Fibroblast of lung (primary cell): ENCODE results near the gene SNRPN. TPM values are rescaled to one million over a fixed set of nuclear protein-coding genes. Genes with fewer than 3 reads are reported as not detected.
"Not testable (repeated sequence)": the region's sequence is repeated elsewhere in the genome, so short reads cannot be mapped to it uniquely, and the experiment has no call there.

Source experiments
- DNase-seq, 2 donors: peaks; one replicate each; pipeline versions ENCODE4 v3.0.0 to v3.0.0-alpha.2; 2010; ENCODE audit warnings: low read depth in 2 of 2
- H2AFZ ChIP-seq: 2 replicates; pipeline ENCODE4 v1.5.1; 2012; ENCODE audit warnings: low read length, control low read depth, inconsistent platforms
- H3K27ac ChIP-seq: 2 replicates; pipeline ENCODE4 v1.5.1; 2011; ENCODE audit warnings: low read length, control low read depth; ENCODE audit not compliant: insufficient read depth
- H3K27me3 ChIP-seq: 2 replicates; pipeline ENCODE4 v1.5.1; 2011; ENCODE audit warnings: mild to moderate bottlenecking, low read length; ENCODE audit not compliant: control insufficient read depth, insufficient read depth
- H3K36me3 ChIP-seq: 2 replicates; pipeline ENCODE4 v1.5.1; 2011; ENCODE audit warnings: low read length; ENCODE audit not compliant: control insufficient read depth, insufficient read depth
- H3K4me1 ChIP-seq: 2 replicates; pipeline ENCODE4 v1.5.1; 2011; ENCODE audit warnings: low read length; ENCODE audit not compliant: control insufficient read depth, insufficient read depth; ENCODE audit errors: extremely low read depth
- H3K4me2 ChIP-seq: 2 replicates; pipeline ENCODE4 v1.5.1; 2011; ENCODE audit warnings: low read length, control low read depth; ENCODE audit not compliant: insufficient read depth; ENCODE audit errors: extremely low read depth
- H3K4me3 ChIP-seq, 4 experiments: fragments of 200-600 bp in 1 of 4; sonication (generic) in 1 of 4; replicated peaks in 1 of 4; 2 replicates each; pipeline ENCODE4 v1.5.1; 2011 to 2016; ENCODE audit warnings: low read length in 4 of 4, low read depth in 3 of 4, mild to moderate bottlenecking in 3 of 4, control low read depth in 2 of 4, inconsistent platforms in 1 of 4, mixed read lengths in 1 of 4; ENCODE audit not compliant: insufficient read depth in 1 of 4; ENCODE audit errors: control extremely low read depth in 1 of 4
- H3K79me2 ChIP-seq: 2 replicates; pipeline ENCODE4 v1.5.1; 2012; ENCODE audit warnings: mild to moderate bottlenecking, low read length, inconsistent platforms; ENCODE audit not compliant: control insufficient read depth, insufficient read depth
- H3K9ac ChIP-seq: 2 replicates; pipeline ENCODE4 v1.5.1; 2011; ENCODE audit warnings: mild to moderate bottlenecking, low read length, control low read depth; ENCODE audit not compliant: insufficient read depth
- H3K9me3 ChIP-seq: 2 replicates; pipeline ENCODE4 v1.5.1; 2012; ENCODE audit warnings: low read depth, low read length; ENCODE audit not compliant: control insufficient read depth, insufficient read depth
- H4K20me1 ChIP-seq: 2 replicates; pipeline ENCODE4 v1.5.1; 2011; ENCODE audit warnings: low read length; ENCODE audit not compliant: control insufficient read depth, insufficient read depth; ENCODE audit errors: extremely low read depth
- CTCF ChIP-seq, 2 donors: IDR thresholded peaks in 1 of 2; conservative IDR thresholded peaks in 1 of 2; 1 replicate in 1 of 2; 2 replicates in 1 of 2; pipeline ENCODE4 v1.5.1; 2011 to 2012; ENCODE audit warnings: low read length in 2 of 2, control low read depth in 1 of 2, inconsistent platforms in 1 of 2, low read depth in 1 of 2, mild to moderate bottlenecking in 1 of 2
- EZH2 ChIP-seq: IDR thresholded peaks from 2 replicates; pipeline ENCODE4 v1.5.1; 2012; ENCODE audit warnings: low read length, control low read depth, mild to moderate bottlenecking; ENCODE audit errors: missing control alignments
- polyA plus RNA-seq, 2 donors: library from polyadenylated mRNA; depleted of rRNA in 1 of 2; stranded (reverse) in 1 of 2; unstranded in 1 of 2; fragments of >200 nt; gene quantifications; 2 replicates each; pipeline ENCODE4 v1.2.1, GENCODE V29; 2011 to 2012; ENCODE audit warnings: missing spikeins in 1 of 2
- total RNA-seq: library from RNA; depleted of rRNA; stranded (reverse); fragments of >200 nt; gene quantifications from 2 replicates; pipeline ENCODE4 v1.2.1, GENCODE V29; 2014

SNRPN gene
- total and polyA plus RNA-seq, 2 donors (not counting 1 experiment from before 2014, with no cell fraction given): 117 to 163 TPM

DNA sequence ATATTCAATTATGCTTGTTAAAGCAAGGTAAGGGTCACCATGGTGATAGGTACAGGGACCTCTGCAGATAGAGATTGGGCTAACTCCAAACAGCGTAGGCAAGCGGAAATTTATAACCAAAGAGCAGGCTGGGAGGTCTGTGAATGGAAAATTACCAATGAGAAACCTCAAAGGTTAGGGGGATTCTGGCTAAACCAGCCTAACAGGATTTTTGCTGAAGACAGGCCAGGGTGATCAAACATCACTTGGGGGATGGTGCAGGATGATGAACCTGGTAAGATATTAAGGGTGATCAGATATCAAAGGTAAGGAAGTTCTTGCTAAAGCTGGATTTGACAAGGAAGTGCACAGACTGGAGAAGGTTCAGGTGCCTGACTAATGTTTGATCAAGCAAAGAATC lies 35.3 kb upstream of the SNRPN start:
- Histone ChIP-seq H3K9ac (no peak overlapping the region), H3K27me3 (no peaks in the 10 kb centered on the region), H3K9me3 (no peaks in the 10 kb centered on the region), H4K20me1 (no peaks in the 10 kb centered on the region), H3K4me3 (no peak overlapping the region), H3K27ac (no peak overlapping the region), H3K4me1 (no peaks in the 10 kb centered on the region), H3K4me2 (no peak overlapping the region), H3K36me3 (no peaks in the 10 kb centered on the region), H3K79me2 (no peaks in the 10 kb centered on the region), H2AFZ (no peak overlapping the region)
- no peak for DNase-seq
- no peak for TF ChIP-seq CTCF (conservative IDR thresholded peaks at IDR 0.05 in 1 of 2, IDR thresholded peaks at IDR 0.05 in 1 of 2; ENCODE audit: low read depth in 1 of 2, low read length in 2 of 2)
- no peak for TF ChIP-seq EZH2

GRCh38 chr15:24922781-24923180 lies 32.0 kb upstream of the SNRPN start:
- H3K4me1 ChIP-seq, H3K4me3 ChIP-seq: not testable (repeated sequence)

DNA sequence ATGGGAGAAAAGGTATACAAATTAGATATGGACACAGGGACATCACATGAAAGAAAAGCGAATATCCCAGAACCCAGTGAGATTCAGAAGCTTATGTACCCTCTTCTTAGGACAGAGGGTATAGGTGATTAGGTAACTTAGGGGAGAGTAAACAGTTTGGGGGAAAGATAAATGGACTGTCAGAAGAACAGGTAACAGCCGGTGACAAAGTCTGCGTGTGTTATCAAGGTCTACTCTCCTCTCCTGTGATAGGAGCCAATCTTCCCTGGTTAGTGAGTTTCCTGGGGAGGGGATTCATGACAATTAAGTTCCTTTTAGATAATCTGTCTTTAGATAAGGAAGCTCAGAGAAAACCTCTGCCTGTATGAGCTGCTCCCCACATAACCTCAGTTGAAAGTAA lies 30.6 kb upstream of the SNRPN start:
- Histone ChIP-seq H3K4me2 (no peak overlapping the region), H3K4me3 (no peak overlapping the region), H4K20me1 (no peaks in the 10 kb centered on the region), H3K9me3 (no peaks in the 10 kb centered on the region), H3K79me2 (no peaks in the 10 kb centered on the region), H3K27me3 (no peaks in the 10 kb centered on the region), H3K36me3 (no peaks in the 10 kb centered on the region), H3K9ac (no peak overlapping the region), H2AFZ (no peak overlapping the region), H3K4me1 (no peaks in the 10 kb centered on the region), H3K27ac (no peak overlapping the region)
- no peak for TF ChIP-seq EZH2
- TF ChIP-seq CTCF (conservative IDR thresholded peaks at IDR 0.05 in 1 of 2, IDR thresholded peaks at IDR 0.05 in 1 of 2; ENCODE audit: low read depth in 1 of 2, low read length in 2 of 2): no peak
- DNase-seq: no peak

More at GRCh38 chr15:24922781-24923180, 32.0 kb upstream of the SNRPN start:
- H2AFZ ChIP-seq, H3K27ac ChIP-seq, H3K27me3 ChIP-seq, H3K79me2 ChIP-seq, H3K36me3 ChIP-seq, H3K9ac ChIP-seq, H4K20me1 ChIP-seq, H3K9me3 ChIP-seq, DNase-seq, H3K4me2 ChIP-seq: not testable (repeated sequence)

DNA sequence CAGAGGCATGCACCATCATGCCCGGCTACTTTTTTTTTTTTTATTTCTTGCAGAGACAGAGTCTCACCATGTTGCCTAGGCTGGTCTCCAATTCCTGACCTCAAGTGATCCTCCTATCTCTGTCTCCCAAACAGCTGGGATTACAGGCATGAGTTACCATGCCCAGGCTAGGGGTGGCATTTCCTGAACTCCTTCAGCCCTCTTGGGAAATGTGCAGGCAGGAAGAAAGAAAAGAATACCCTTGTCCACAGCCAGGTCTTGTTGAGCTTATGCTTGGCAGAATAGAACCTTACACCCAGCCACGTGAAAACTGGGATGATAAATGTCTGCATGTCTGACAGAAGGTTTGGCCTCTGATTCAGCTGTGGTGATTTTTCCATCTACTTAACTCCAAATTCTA lies 30.2 kb upstream of the SNRPN start:
- DNase-seq: peak in 1 of 2 donors; percentile 13
- no peak overlapping the region for H3K27ac ChIP-seq
- H3K4me1 ChIP-seq: no peaks in the 10 kb centered on the region
- H3K9me3 ChIP-seq: no peaks in the 10 kb centered on the region
- TF ChIP-seq CTCF (conservative IDR thresholded peaks at IDR 0.05 in 1 of 2, IDR thresholded peaks at IDR 0.05 in 1 of 2; ENCODE audit: low read depth in 1 of 2, low read length in 2 of 2): no peak
- no peak for TF ChIP-seq EZH2
- H3K4me2 ChIP-seq: no peak overlapping the region
- H3K27me3 ChIP-seq: no peaks in the 10 kb centered on the region
- H3K36me3 ChIP-seq: no peaks in the 10 kb centered on the region
- no peak overlapping the region for H2AFZ ChIP-seq
- H4K20me1 ChIP-seq: no peaks in the 10 kb centered on the region
- H3K9ac ChIP-seq: no peak overlapping the region
- no peak overlapping the region for H3K4me3 ChIP-seq
- no peaks in the 10 kb centered on the region for H3K79me2 ChIP-seq

GRCh38 chr15:24931874-24932732 lies 22.7 kb upstream of the SNRPN start:
- not testable (repeated sequence) for H3K4me2 ChIP-seq, H3K79me2 ChIP-seq, H3K9ac ChIP-seq, H3K9me3 ChIP-seq, H3K27ac ChIP-seq, H3K36me3 ChIP-seq, H3K4me1 ChIP-seq, DNase-seq, H4K20me1 ChIP-seq, H3K4me3 ChIP-seq, H3K27me3 ChIP-seq, H2AFZ ChIP-seq
